GM12801 (cell line): ENCODE results near the gene INSC.

ENCODE experiments used
- TF ChIP-seq, protein P1 (sequence below): IDR thresholded peaks from one replicate; pipeline ENCODE4 v1.5.1; 2011; ENCODE audit warnings: control low read depth; ENCODE audit not compliant: insufficient read length; ENCODE audit errors: extremely low read depth

INSC gene

DNA sequence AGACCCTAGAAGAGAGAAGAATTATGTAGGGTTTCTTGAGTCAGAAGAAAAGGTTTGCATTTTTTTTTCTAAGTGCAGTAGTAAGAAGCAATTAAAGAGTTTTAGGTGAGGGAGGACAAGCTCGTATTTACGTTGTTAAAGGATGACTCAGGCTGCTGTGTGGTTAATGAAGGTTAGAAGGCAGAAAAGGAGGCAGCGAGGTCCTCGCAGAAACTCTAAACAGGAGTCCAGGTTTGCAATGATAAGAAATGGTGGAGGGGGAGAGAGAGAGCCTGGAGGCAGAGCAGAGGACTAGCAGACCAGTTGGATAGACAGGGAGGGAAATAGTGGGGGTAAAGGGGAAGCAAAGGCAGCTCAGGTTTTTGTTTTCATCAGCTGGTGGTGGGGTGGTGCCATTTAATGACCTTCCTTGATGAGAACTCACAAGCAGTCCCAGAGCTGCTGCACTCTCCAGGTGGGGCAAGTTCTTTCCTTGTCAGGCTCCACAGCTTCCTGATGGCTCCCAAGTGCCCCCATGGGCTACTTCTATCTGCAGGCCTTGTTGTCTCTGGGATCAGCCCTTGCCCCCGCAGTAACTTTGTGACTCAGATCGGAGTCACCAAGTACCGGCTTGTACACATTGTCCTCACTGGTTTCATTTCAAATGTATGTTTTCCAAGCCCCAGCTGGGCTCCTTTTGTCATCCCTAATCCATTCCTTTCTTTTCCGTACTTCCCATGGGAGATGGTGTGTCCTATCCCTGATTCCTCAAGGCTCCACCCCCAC is 8.3 kb upstream of the INSC start:
- TF ChIP-seq, protein P1, sequence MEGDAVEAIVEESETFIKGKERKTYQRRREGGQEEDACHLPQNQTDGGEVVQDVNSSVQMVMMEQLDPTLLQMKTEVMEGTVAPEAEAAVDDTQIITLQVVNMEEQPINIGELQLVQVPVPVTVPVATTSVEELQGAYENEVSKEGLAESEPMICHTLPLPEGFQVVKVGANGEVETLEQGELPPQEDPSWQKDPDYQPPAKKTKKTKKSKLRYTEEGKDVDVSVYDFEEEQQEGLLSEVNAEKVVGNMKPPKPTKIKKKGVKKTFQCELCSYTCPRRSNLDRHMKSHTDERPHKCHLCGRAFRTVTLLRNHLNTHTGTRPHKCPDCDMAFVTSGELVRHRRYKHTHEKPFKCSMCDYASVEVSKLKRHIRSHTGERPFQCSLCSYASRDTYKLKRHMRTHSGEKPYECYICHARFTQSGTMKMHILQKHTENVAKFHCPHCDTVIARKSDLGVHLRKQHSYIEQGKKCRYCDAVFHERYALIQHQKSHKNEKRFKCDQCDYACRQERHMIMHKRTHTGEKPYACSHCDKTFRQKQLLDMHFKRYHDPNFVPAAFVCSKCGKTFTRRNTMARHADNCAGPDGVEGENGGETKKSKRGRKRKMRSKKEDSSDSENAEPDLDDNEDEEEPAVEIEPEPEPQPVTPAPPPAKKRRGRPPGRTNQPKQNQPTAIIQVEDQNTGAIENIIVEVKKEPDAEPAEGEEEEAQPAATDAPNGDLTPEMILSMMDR: no peak

DNA sequence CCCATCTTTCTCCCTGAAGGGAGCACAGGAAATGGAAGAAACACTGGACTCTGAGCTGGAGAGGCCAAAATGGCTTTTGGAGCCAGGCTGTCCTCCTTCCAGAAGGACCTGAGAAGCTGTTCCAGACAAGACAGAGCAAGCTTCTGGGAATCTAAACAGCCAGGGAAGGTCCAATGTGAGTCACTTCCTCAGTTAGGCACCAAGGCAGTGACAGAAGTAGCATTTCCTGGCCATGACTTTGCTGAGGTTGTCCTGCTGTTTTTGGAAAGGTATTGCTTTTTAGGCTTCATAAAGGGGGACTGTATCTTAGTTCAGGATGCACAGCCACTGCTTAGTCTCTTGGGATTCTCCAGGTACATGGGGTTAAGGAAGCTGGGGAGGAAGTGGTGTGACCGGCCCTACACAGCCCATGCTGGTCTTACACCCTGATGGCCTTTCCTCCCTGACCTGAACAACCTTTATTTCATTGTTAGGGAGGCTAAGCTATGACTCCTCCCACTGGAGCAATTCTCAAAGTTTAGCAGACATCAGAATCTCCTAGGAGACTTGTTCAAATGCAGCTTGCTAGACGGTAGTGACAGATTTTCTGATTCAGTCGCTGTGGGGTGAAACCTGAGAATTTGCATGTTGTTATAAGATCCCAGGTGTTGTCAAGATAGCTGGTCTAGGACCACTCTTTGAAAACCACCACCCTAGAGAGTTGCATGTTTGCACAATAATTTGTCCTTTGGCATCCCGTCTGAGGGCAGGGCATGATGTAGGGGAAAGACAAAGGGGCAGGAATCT is 6.8 kb upstream of the INSC start:
- TF ChIP-seq, protein P1: no peak

DNA sequence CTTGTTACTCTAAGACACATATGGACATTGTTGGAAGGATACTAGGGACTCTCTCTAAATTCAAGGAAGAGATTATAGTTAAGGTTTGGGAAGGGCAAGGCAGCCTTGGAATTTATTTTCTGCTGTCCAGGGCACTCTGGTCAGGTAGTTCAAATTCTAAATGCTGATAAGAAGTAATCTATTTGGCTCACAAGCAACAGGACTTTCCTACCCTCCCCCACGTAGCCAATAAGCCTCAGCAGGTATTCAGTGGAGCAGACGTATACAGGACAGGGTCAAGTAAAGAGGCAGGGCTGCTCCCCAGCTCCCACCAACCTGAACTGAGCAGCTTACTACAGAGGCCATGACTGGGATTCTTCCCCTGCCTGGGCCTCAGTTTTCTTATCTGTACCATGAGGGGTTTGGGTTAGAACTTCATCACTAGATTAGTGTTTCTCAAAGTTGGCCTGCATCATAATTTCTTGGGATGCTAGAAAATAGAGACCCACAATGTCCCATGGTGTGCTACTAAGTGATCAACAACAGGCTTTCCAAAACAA is 6.1 kb upstream of the INSC start:
- TF ChIP-seq, protein P1: no peak

DNA sequence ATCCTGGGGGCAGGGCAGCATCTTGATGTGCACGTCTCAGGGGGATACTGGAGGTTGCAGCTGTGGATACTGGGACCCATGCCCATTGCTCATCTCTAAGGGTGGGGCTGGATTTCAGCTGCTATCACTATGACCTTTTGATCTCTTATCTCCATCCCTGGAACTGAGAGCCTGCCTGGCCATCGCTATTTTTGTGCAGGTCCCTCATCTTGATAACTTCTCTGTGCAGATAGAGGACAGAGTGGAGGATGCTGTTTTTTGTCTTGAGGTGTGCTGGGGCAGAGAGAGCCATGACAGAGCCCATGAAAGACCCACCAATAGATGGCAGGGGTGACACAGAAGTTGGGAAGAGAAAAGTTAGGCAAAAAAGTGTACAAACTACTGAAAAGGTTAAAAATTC is 5.1 kb upstream of the INSC start:
- TF ChIP-seq, protein P1: no peak

DNA sequence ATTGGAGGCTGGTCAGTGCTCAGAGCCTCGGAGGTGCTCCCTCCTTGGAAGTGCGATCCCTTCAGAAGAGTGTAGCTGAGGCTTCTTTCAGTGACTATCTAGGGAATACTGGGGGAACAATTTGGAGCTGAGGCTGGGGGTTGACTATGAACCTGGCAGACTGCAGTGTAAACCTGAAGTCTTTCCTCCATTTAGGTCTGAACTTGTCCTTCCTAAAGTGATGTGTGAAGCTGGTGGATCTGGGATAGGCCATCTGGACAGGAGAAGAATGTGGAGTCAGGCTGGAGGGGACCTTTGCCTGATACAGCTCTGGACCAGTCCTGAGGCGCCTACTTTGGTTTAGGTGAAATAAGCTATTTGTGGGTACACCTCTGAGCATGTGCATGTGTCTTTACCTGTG is 3.5 kb upstream of the INSC start:
- TF ChIP-seq, protein P1: no peak

DNA sequence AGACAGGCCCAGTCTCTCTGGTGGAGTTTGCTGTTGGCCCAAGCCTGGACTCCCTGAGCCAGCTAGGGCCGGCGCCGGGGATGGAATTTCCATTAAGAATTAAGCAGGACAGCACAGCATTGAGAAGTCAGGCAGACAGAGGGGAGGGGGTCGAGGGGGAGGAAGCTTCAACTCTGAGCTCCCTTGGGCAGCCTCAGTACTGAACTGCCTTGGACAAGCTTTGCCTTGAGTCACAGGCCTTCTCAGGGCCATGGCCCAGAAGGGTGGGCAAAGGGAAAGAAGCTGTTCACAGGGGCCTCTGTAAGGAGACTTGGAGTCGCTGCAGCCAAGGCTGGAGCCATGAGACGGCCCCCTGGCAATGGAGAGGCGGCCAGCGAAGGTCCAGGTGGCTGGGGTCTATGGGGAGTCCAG is 2.6 kb upstream of the INSC start:
- TF ChIP-seq, protein P1: no peak

DNA sequence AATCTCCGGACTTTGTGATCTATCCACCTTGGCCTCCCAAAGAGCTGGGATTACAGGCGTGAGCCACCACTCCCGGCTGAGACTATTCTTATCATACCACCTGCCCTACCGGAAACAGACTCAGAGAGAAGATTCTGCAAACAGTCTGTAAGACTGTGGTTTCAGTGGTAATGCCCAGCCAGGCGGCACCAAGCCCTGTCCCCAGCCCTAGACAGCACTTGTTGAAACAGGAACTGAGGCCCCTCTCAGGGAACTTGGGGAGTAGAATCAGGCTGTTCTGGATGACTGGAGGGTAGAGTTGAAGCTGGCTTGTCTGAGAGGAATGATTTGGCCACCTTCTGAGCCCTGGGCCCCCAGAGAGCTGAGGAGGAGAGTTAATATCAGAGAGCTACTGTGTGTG is 1.3 kb upstream of the INSC start:
- TF ChIP-seq, protein P1: no peak
